Subcutaneous abdominal adipose tissue (tissue), 5 donors: ENCODE results near the gene PTGR3.

Experiments used
- H3K27ac ChIP-seq: one replicate; pipeline ENCODE4 v1.7.0; 2013; ENCODE audit warnings: low read depth, mild to moderate bottlenecking, inconsistent platforms, low read length, moderate library complexity
- H3K27me3 ChIP-seq, 5 donors: one replicate each; pipeline ENCODE4 v1.7.0; 2013; ENCODE audit warnings: low read length in 5 of 5, inconsistent platforms in 1 of 5; ENCODE audit not compliant: control insufficient read depth in 5 of 5, insufficient read depth in 4 of 5
- H3K36me3 ChIP-seq, 5 donors: one replicate each; pipeline ENCODE4 v1.7.0; 2013; ENCODE audit warnings: low read length in 5 of 5; ENCODE audit not compliant: control insufficient read depth in 5 of 5, insufficient read depth in 5 of 5
- H3K4me1 ChIP-seq, 5 donors: one replicate each; pipeline ENCODE4 v1.7.0; 2013; ENCODE audit warnings: low read length in 5 of 5, mild to moderate bottlenecking in 3 of 5, moderate library complexity in 1 of 5; ENCODE audit not compliant: control insufficient read depth in 5 of 5, insufficient read depth in 5 of 5
- H3K4me3 ChIP-seq, 5 donors: one replicate each; pipeline ENCODE4 v1.7.0; 2013; ENCODE audit warnings: low read length in 5 of 5, low read depth in 1 of 5
- H3K9ac ChIP-seq, 5 donors: one replicate each; pipeline ENCODE4 v1.7.0; 2013; ENCODE audit warnings: low read length in 5 of 5, mild to moderate bottlenecking in 4 of 5, moderate library complexity in 3 of 5
- H3K9me3 ChIP-seq, 5 donors: one replicate each; pipeline ENCODE4 v1.7.0; 2013; ENCODE audit warnings: low read length in 5 of 5; ENCODE audit not compliant: control insufficient read depth in 5 of 5
- donor health status: healthy.
- donor health status: healthy.
- donor health status: healthy.
- donor health status: healthy.
- donor health status: healthy.

The PTGR3 gene

GRCh38 chr18:75249672-75250470 lies 40.9 kb upstream of the PTGR3 start:
- no peak overlapping the region for H3K4me3 ChIP-seq
- H3K4me1 ChIP-seq: peaks cover 6 to 65% (median 57%) of the 10 kb centered on the region in 5 donors
- no peaks in the 10 kb centered on the region for H3K9me3 ChIP-seq
- no peaks in the 10 kb centered on the region for H3K36me3 ChIP-seq
- no peak overlapping the region for H3K9ac ChIP-seq
- H3K27me3 ChIP-seq: no peaks in the 10 kb centered on the region
- peak overlapping the region; percentile 71 for H3K27ac ChIP-seq

GRCh38 chr18:75249175-75249518 lies 40.2 kb upstream of the PTGR3 start:
- Histone ChIP-seq H3K27ac (peak overlapping the region; percentile 71), H3K9ac (no peak overlapping the region), H3K27me3 (no peaks in the 10 kb centered on the region), H3K4me1 (peaks cover 6 to 69% (median 53%) of the 10 kb centered on the region in 5 donors), H3K9me3 (no peaks in the 10 kb centered on the region), H3K4me3 (no peak overlapping the region), H3K36me3 (no peaks in the 10 kb centered on the region)

GRCh38 chr18:75248426-75249174 lies 39.7 kb upstream of the PTGR3 start:
- H3K4me1 ChIP-seq: peaks cover 6 to 64% (median 47%) of the 10 kb centered on the region in 5 donors
- no peaks in the 10 kb centered on the region for H3K9me3 ChIP-seq
- no peaks in the 10 kb centered on the region for H3K36me3 ChIP-seq
- peak overlapping the region; percentile 20 to 76 (median 71) for H3K9ac ChIP-seq
- no peaks in the 10 kb centered on the region for H3K27me3 ChIP-seq
- peak overlapping the region; percentile 71 for H3K27ac ChIP-seq
- peak overlapping the region; percentile 54 to 63 (median 58) for H3K4me3 ChIP-seq

- Histone ChIP-seq H3K27ac (peak overlapping the region; percentile 71), H3K9me3 (no peaks in the 10 kb centered on the region), H3K4me3 (peak overlapping the region; percentile 54 to 63 (median 58)), H3K4me1 (peaks cover 2 to 60% (median 40%) of the 10 kb centered on the region in 5 donors), H3K9ac (peak overlapping the region; percentile 20 to 76 (median 71)), H3K27me3 (no peaks in the 10 kb centered on the region), H3K36me3 (no peaks in the 10 kb centered on the region)
Observed at GRCh38 chr18:75247611-75248421, 38.9 kb upstream of the PTGR3 start.

- no peaks in the 10 kb centered on the region for H3K36me3 ChIP-seq
- peak overlapping the region; percentile 20 to 76 (median 71) for H3K9ac ChIP-seq
- H3K4me1 ChIP-seq: peaks cover 2 to 52% (median 31%) of the 10 kb centered on the region in 5 donors
- no peaks in the 10 kb centered on the region for H3K9me3 ChIP-seq
- peak overlapping the region; percentile 54 to 63 (median 58) for H3K4me3 ChIP-seq
- no peaks in the 10 kb centered on the region for H3K27me3 ChIP-seq
- peak overlapping the region; percentile 71 for H3K27ac ChIP-seq
Observed at GRCh38 chr18:75246721-75247610, 38.0 kb upstream of the PTGR3 start.

GRCh38 chr18:75244351-75245313 lies 35.7 kb upstream of the PTGR3 start:
- Histone ChIP-seq H3K9ac (no peak overlapping the region), H3K27ac (no peak overlapping the region), H3K27me3 (no peaks in the 10 kb centered on the region)

GRCh38 chr18:75241705-75242104 lies 32.8 kb upstream of the PTGR3 start:
- Histone ChIP-seq H3K27ac (no peak overlapping the region), H3K9me3 (peaks cover 0 to 3% (median 0%) of the 10 kb centered on the region in 5 donors)

More at GRCh38 chr18:75244351-75245313, 35.7 kb upstream of the PTGR3 start:
- Histone ChIP-seq H3K36me3 (no peaks in the 10 kb centered on the region), H3K9me3 (peaks cover 0 to 3% (median 0%) of the 10 kb centered on the region in 5 donors), H3K4me3 (no peak overlapping the region), H3K4me1 (peaks cover 4 to 41% (median 22%) of the 10 kb centered on the region in 5 donors)

GRCh38 chr18:75240433-75240832 lies 31.5 kb upstream of the PTGR3 start:
- peaks cover 0 to 6% (median 4%) of the 10 kb centered on the region in 5 donors for H3K36me3 ChIP-seq
- H3K4me1 ChIP-seq: peaks cover 0 to 25% (median 3%) of the 10 kb centered on the region in 5 donors
- no peak overlapping the region for H3K27ac ChIP-seq
- no peak overlapping the region for H3K9ac ChIP-seq
- H3K27me3 ChIP-seq: no peaks in the 10 kb centered on the region
- H3K4me3 ChIP-seq: no peak overlapping the region
- H3K9me3 ChIP-seq: peaks cover 0 to 3% (median 0%) of the 10 kb centered on the region in 5 donors

More at GRCh38 chr18:75241705-75242104, 32.8 kb upstream of the PTGR3 start:
- H3K4me3 ChIP-seq: no peak overlapping the region
- H3K27me3 ChIP-seq: no peaks in the 10 kb centered on the region
- peaks cover 2 to 31% (median 4%) of the 10 kb centered on the region in 5 donors for H3K4me1 ChIP-seq
- H3K36me3 ChIP-seq: no peaks in the 10 kb centered on the region
- H3K9ac ChIP-seq: no peak overlapping the region
